NCI-H2029 treated with DMSO at 0.1 percent for 48 hours (cell line): Measurements from ENCODE around the gene ELFN2.

Experiments used
- DNase-seq: peaks from one replicate; lab custom pipeline; 2025; lab: John Stamatoyannopoulos, UW

ELFN2 gene

GRCh38 chr22:37454857-37455686 is 27.8 kb upstream of the ELFN2 start:
- no peak for DNase-seq

GRCh38 chr22:37453696-37454095 is 26.4 kb upstream of the ELFN2 start:
- DNase-seq: no peak

- DNase-seq: no peak
Observed at GRCh38 chr22:37451218-37451617, 23.9 kb upstream of the ELFN2 start.

GRCh38 chr22:37449331-37450001 is 22.2 kb upstream of the ELFN2 start:
- DNase-seq: no peak

- no peak for DNase-seq
Observed at GRCh38 chr22:37448516-37449127, 21.3 kb upstream of the ELFN2 start.

GRCh38 chr22:37445501-37445900 is 18.2 kb upstream of the ELFN2 start:
- DNase-seq: no peak

GRCh38 chr22:37443977-37444376 is 16.7 kb upstream of the ELFN2 start:
- DNase-seq: no peak

- no peak for DNase-seq
Observed at GRCh38 chr22:37443086-37443485, 15.8 kb upstream of the ELFN2 start.

- DNase-seq: no peak
Observed at GRCh38 chr22:37442537-37442936, 15.3 kb upstream of the ELFN2 start.

- no peak for DNase-seq
Observed at GRCh38 chr22:37442135-37442534, 14.9 kb upstream of the ELFN2 start.

- DNase-seq: no peak
Observed at GRCh38 chr22:37440875-37441274, 13.6 kb upstream of the ELFN2 start.

- DNase-seq: peak; percentile 22
Observed at GRCh38 chr22:37439347-37439746, 12.1 kb upstream of the ELFN2 start.

GRCh38 chr22:37435970-37436603 is 8.8 kb upstream of the ELFN2 start:
- DNase-seq: no peak

GRCh38 chr22:37433786-37434185 is 6.5 kb upstream of the ELFN2 start:
- no peak for DNase-seq

- no peak for DNase-seq
Observed at GRCh38 chr22:37432708-37433054, 5.4 kb upstream of the ELFN2 start.

GRCh38 chr22:37431801-37432707 is 4.8 kb upstream of the ELFN2 start:
- no peak for DNase-seq

- no peak for DNase-seq
Observed at GRCh38 chr22:37431366-37431765, 4.1 kb upstream of the ELFN2 start.

- DNase-seq: no peak
Observed at GRCh38 chr22:37430941-37431340, 3.7 kb upstream of the ELFN2 start.

GRCh38 chr22:37428649-37429586 is 1.6 kb upstream of the ELFN2 start:
- no peak for DNase-seq
